ENCODE measurements around the gene PLCD4. TPM values are rescaled to one million over a fixed set of nuclear protein-coding genes. Genes with fewer than 3 reads are reported as not detected.

The PLCD4 gene
- polyA plus RNA-seq, 1 experiment = 4.9 TPM

- TF ChIP-seq CTCF (IDR thresholded peaks at IDR 0.05; ENCODE audit: low read depth, low read length) = no peak
- ChIA-PET POLR2A (interaction anchor here (1.0 kb wide), 1 partner anchor 14 kb away, joined by 4 read pairs; the partner anchor contains the start of gene USP37), CTCF (interaction anchor here (0.7 kb wide), 2 partner anchors 11 to 65 kb away, joined by 3 read pairs; no protein-coding TSS in a partner anchor)
- no peaks in the 10 kb centered on the region for H3K27me3 ChIP-seq (ENCODE audit: control insufficient read depth, insufficient read depth, low read length)
- no peak overlapping the region for H3K4me3 ChIP-seq (ENCODE audit: low read depth, low read length)
- no peaks in the 10 kb centered on the region for H3K9me3 ChIP-seq (ENCODE audit: control insufficient read depth, insufficient read depth, low read length)
- DNase-seq (ENCODE audit: low read depth, low spot score) = no peak
- peak overlapping the region; percentile 34 for H3K27ac ChIP-seq (ENCODE audit: low read depth, low read length)
Measured at GRCh38 chr2:218582076-218582475, 25.6 kb upstream of the PLCD4 start.

- POLR2A ChIA-PET = no interaction called here
- CTCF ChIA-PET = interaction anchor here (1.5 kb wide), 1 partner anchor 23 kb away, joined by 3 read pairs; the partner anchor contains the start of gene PLCD4
- Histone ChIP-seq H3K9me3 (ENCODE audit: control insufficient read depth, insufficient read depth, low read length) (no peaks in the 10 kb centered on the region), H3K27ac (ENCODE audit: low read depth, low read length) (no peak overlapping the region), H3K27me3 (ENCODE audit: control insufficient read depth, insufficient read depth, low read length) (no peaks in the 10 kb centered on the region), H3K4me3 (ENCODE audit: low read depth, low read length) (no peak overlapping the region)
- TF ChIP-seq CTCF (IDR thresholded peaks at IDR 0.05; ENCODE audit: low read depth, low read length) = no peak; the same call in 1 of the 2 replicates
- no peak for DNase-seq (ENCODE audit: low read depth, low spot score)
Measured at GRCh38 chr2:218583983-218584850, 23.5 kb upstream of the PLCD4 start.

GRCh38 chr2:218585541-218585940 lies 22.2 kb upstream of the PLCD4 start:
- no peaks in the 10 kb centered on the region for H3K9me3 ChIP-seq (ENCODE audit: control insufficient read depth, insufficient read depth, low read length)
- no peak for DNase-seq (ENCODE audit: low read depth, low spot score)
- H3K27ac ChIP-seq (ENCODE audit: low read depth, low read length) = no peak overlapping the region
- no peak for TF ChIP-seq CTCF (IDR thresholded peaks at IDR 0.05; ENCODE audit: low read depth, low read length)
- H3K4me3 ChIP-seq (ENCODE audit: low read depth, low read length) = no peak overlapping the region
- ChIA-PET POLR2A (no interaction called here), CTCF (no interaction called here)
- H3K27me3 ChIP-seq (ENCODE audit: control insufficient read depth, insufficient read depth, low read length) = no peaks in the 10 kb centered on the region

DNA sequence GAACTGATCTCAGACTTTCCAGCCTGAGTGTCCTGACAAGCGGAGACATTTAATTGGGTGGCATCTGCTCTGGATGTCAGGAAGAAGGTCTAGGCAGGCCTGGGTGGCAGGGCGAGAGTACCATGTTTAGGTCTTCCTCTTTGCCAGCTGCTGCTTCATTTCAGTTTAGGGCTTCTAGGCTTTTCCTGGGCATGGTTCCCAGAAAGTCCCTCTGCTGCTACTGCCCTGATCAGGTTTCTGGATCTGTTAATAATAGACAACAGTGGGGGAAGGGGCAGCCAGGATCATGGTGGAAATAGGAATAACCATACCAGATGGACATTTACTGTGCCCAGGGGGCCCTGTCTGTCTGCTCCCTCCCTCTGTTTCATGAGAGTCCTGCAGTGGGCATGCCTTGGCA lies 2.3 kb upstream of the PLCD4 start:
- CTCF ChIA-PET = no interaction called here
- Histone ChIP-seq H3K4me3 (ENCODE audit: low read depth, low read length) (no peak overlapping the region), H3K27ac (ENCODE audit: low read depth, low read length) (peak overlapping the region; percentile 39), H3K27me3 (ENCODE audit: control insufficient read depth, insufficient read depth, low read length) (no peaks in the 10 kb centered on the region), H3K9me3 (ENCODE audit: control insufficient read depth, insufficient read depth, low read length) (no peaks in the 10 kb centered on the region)
- DNase-seq (ENCODE audit: low read depth, low spot score) = peak; percentile 34
- TF ChIP-seq CTCF (IDR thresholded peaks at IDR 0.05; ENCODE audit: low read depth, low read length) = no peak
- POLR2A ChIA-PET = no interaction called here

GRCh38 chr2:218615868-218616315 lies 8.2 kb downstream of the PLCD4 start:
- DNase-seq (ENCODE audit: low read depth, low spot score) = no peak
- no peak for TF ChIP-seq CTCF (IDR thresholded peaks at IDR 0.05; ENCODE audit: low read depth, low read length)
- Histone ChIP-seq H3K27me3 (ENCODE audit: control insufficient read depth, insufficient read depth, low read length) (peaks cover 3% of the 10 kb centered on the region), H3K27ac (ENCODE audit: low read depth, low read length) (no peak overlapping the region), H3K4me3 (ENCODE audit: low read depth, low read length) (no peak overlapping the region), H3K9me3 (ENCODE audit: control insufficient read depth, insufficient read depth, low read length) (no peaks in the 10 kb centered on the region)
- POLR2A ChIA-PET = no interaction called here
- CTCF ChIA-PET = interaction anchor here (2.3 kb wide), 1 partner anchor 32 kb away, joined by 9 read pairs; no protein-coding TSS in a partner anchor
